ENCODE measurements around the gene P2RX7.
"Not testable (repeated sequence)": the region's sequence is repeated elsewhere in the genome, so short reads cannot be mapped to it uniquely, and the experiment has no call there.

P2RX7 gene

DNA sequence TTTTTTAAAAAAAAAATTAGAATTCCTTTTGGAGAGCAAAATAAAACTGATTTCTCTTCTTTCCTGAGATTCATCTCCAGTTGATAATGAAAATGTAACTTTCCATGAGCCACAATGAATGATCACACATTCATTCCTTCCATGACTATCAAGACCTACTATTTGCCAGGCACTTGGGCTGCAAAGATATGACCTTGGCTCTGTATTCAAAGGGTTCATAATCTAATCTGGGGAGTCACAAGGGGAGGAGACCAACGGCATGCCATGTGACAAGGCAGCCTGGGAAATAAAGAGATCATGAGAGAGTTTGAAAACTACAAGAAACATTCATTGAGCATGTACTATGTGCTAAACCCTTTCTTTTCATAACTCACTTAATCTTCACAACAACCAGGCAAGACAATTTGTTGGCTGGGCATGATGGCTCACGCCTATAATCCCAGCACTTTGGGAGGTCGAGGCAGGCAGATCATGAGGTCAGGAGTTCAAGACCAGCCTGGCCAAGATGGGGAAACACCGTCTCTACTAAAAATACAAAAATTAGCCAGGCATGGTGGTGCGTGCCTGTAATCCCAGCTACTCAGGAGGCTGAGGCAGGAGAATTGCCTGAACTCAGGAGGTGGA, 26.2 kb downstream of the P2RX7 start:
- not testable (repeated sequence) for H3K27me3 ChIP-seq (ENCODE audit: control insufficient read depth, insufficient read depth, low read length); DNase-seq (ENCODE audit: low read depth, low spot score); H3K27ac ChIP-seq (ENCODE audit: low read length); H3K9me3 ChIP-seq (ENCODE audit: control insufficient read depth, insufficient read depth, low read length); H3K36me3 ChIP-seq (ENCODE audit: control insufficient read depth, insufficient read depth, low read length); H3K4me1 ChIP-seq (ENCODE audit: control insufficient read depth, insufficient read depth, low read length); H3K4me3 ChIP-seq (ENCODE audit: low read length)
- WGBS (ENCODE audit: insufficient coverage, insufficient read length): no CpG with 5 or more reads among the region's 5 CpGs

DNA sequence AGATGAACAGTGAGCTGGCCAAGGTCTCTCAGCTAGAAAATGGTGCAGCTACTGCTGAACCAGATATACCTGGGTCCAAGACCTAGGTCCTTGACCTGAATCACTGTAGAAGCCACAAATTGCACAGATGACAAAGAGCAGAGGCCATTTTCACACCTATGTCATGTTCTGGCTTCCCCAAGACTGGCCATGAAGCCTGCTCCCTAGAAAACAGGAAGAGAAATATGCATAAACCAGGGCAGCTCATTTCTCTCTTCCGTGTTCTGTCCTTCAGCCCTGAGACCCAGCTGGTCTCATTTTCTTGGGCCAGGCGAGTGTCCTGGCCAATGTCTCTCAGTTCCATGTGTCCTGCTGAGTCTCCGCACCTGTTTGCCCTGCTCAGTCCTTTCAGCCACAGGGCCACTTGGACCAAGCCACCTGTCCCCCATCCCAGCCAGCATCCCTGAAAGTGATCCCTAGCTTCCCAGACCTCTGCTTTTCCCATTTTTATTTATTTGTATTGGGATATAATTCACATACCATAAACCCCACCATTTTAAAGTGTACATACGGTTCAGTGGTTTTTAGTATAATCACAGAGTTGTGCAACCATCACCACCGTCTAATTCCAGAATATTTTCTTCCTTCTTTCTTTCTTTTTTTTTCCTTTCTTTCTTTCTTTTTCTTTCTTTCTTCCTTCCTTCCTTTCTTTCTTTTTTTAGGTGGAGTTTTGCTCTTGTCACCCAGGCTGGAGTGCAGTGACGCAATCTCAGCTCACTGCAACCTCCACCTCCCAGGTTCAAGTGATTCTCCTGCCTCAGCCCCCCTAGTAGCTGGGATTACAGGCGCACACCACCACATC, 27.0 kb downstream of the P2RX7 start:
- H3K27me3 ChIP-seq (ENCODE audit: control insufficient read depth, insufficient read depth, low read length): no peaks in the 10 kb centered on the region
- no peaks in the 10 kb centered on the region for H3K9me3 ChIP-seq (ENCODE audit: control insufficient read depth, insufficient read depth, low read length)
- no CpG with 5 or more reads among the region's 7 CpGs for WGBS (ENCODE audit: insufficient coverage, insufficient read length)
- H3K27ac ChIP-seq (ENCODE audit: low read length): no peak overlapping the region
- H3K4me3 ChIP-seq (ENCODE audit: low read length): no peak overlapping the region
- H3K36me3 ChIP-seq (ENCODE audit: control insufficient read depth, insufficient read depth, low read length): no peaks in the 10 kb centered on the region
- DNase-seq (ENCODE audit: low read depth, low spot score): no peak
- no peaks in the 10 kb centered on the region for H3K4me1 ChIP-seq (ENCODE audit: control insufficient read depth, insufficient read depth, low read length)

DNA sequence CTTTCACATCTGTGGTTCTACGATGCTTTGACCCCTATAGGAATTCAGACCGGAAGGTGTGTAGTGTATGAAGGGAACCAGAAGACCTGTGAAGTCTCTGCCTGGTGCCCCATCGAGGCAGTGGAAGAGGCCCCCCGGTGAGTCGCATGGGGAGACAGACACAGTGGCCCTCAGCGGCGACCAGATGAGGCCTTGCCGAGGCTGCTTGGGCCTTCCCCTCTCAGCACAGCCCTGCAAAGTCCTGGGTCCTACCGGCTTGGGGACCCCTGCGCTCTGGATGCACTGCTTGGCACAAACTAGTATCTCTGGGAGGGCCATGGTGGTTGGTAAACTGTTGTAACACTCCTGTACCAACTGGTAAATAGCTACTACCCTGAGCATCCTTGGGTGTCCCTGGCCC, 29.7 kb downstream of the P2RX7 start:
- Histone ChIP-seq H3K4me3 (ENCODE audit: low read length) (no peak overlapping the region), H3K4me1 (ENCODE audit: control insufficient read depth, insufficient read depth, low read length) (no peaks in the 10 kb centered on the region), H3K9me3 (ENCODE audit: control insufficient read depth, insufficient read depth, low read length) (no peaks in the 10 kb centered on the region), H3K27me3 (ENCODE audit: control insufficient read depth, insufficient read depth, low read length) (no peaks in the 10 kb centered on the region), H3K36me3 (ENCODE audit: control insufficient read depth, insufficient read depth, low read length) (no peaks in the 10 kb centered on the region), H3K27ac (ENCODE audit: low read length) (no peak overlapping the region)
- no CpG with 5 or more reads among the region's 10 CpGs for WGBS (ENCODE audit: insufficient coverage, insufficient read length)
- no peak for DNase-seq (ENCODE audit: low read depth, low spot score)

DNA sequence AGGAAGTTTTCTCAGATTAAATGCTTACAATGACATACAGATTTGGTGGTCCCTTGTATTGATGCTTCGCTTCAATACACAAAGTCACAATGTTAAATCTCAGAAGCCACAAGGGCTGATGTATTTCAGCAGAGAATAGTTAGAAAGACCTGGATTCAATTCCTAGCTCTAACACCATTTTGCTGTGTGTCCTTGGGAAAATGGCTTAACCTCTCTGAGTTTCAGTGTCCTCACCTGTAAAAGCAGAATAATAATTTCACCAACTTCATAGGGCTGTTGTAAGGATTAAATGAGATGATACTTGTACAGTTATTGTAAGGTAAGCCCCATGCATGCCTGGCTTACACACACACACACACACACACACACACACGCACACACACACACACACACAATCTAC, 30.3 kb downstream of the P2RX7 start:
- DNase-seq (ENCODE audit: low read depth, low spot score): no peak
- Histone ChIP-seq H3K9me3 (ENCODE audit: control insufficient read depth, insufficient read depth, low read length) (no peaks in the 10 kb centered on the region), H3K27ac (ENCODE audit: low read length) (no peak overlapping the region), H3K4me3 (ENCODE audit: low read length) (no peak overlapping the region), H3K4me1 (ENCODE audit: control insufficient read depth, insufficient read depth, low read length) (no peaks in the 10 kb centered on the region), H3K27me3 (ENCODE audit: control insufficient read depth, insufficient read depth, low read length) (no peaks in the 10 kb centered on the region), H3K36me3 (ENCODE audit: control insufficient read depth, insufficient read depth, low read length) (no peaks in the 10 kb centered on the region)
- WGBS (ENCODE audit: insufficient coverage, insufficient read length): no CpG with 5 or more reads among the region's 2 CpGs

DNA sequence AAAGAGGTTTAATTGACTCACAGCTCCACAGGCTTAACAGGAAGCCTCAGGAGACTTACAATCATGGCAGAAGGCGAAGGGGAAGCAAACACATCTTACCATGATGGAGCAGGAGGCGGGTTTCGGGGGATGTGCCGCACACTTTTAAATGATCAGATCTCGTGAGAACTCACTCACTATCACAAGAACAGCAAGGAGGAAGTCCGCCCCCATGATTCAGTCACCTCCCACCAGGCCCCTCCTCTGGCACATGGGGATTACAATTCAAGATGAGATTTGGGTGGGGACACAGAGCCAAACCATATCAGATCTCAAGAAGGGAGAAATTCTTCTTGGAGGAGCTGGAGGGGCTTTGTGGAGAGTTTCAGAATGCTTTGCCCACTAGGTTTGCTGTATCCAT, 32.2 kb downstream of the P2RX7 start:
- H3K9me3 ChIP-seq (ENCODE audit: control insufficient read depth, insufficient read depth, low read length); H3K4me3 ChIP-seq (ENCODE audit: low read length); DNase-seq (ENCODE audit: low read depth, low spot score); H3K36me3 ChIP-seq (ENCODE audit: control insufficient read depth, insufficient read depth, low read length); H3K27ac ChIP-seq (ENCODE audit: low read length); H3K4me1 ChIP-seq (ENCODE audit: control insufficient read depth, insufficient read depth, low read length); H3K27me3 ChIP-seq (ENCODE audit: control insufficient read depth, insufficient read depth, low read length): not testable (repeated sequence)
- WGBS (ENCODE audit: insufficient coverage, insufficient read length): no CpG with 5 or more reads among the region's 6 CpGs

DNA sequence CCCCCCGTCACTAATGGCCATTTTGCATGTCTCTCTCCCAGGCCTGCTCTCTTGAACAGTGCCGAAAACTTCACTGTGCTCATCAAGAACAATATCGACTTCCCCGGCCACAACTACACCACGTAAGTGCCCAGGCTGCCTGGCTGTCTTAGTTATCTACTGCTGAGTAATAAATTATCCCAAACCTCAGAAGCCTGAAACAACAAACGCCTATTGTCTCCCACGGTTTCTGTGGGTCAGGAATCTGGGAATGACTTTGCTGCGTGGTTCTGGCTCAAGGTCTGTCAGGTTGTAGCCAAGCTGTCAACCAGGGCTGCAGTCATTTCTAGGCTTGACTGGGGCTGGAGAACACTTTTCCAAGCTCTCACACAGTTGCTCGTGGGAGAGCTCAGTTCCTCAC, 32.6 kb downstream of the P2RX7 start:
- no CpG with 5 or more reads among the region's 9 CpGs for WGBS (ENCODE audit: insufficient coverage, insufficient read length)
- DNase-seq (ENCODE audit: low read depth, low spot score): no peak
- H3K36me3 ChIP-seq (ENCODE audit: control insufficient read depth, insufficient read depth, low read length): no peaks in the 10 kb centered on the region
- no peaks in the 10 kb centered on the region for H3K27me3 ChIP-seq (ENCODE audit: control insufficient read depth, insufficient read depth, low read length)
- H3K27ac ChIP-seq (ENCODE audit: low read length): no peak overlapping the region
- no peak overlapping the region for H3K4me3 ChIP-seq (ENCODE audit: low read length)
- H3K4me1 ChIP-seq (ENCODE audit: control insufficient read depth, insufficient read depth, low read length): no peaks in the 10 kb centered on the region
- H3K9me3 ChIP-seq (ENCODE audit: control insufficient read depth, insufficient read depth, low read length): no peaks in the 10 kb centered on the region

DNA sequence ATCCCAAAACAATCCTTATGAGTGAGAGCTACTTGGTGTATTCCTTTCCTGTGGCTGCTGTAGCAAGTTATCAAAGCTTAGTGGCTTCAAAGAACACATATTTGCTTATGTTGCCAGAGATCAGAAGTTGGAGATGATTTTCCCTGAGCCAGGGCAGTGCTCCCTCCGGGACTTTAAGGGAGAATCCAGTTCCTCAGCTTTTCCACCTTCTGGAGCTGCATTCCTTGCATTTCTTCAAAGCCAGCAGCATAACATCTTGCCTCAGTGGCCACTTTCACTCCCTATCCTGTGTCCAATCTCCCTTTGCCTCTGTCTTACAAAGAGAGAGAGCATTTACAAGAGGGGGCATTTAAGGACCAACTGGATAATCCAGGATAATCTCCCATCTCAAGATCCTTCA, 33.7 kb downstream of the P2RX7 start:
- Histone ChIP-seq H3K36me3 (ENCODE audit: control insufficient read depth, insufficient read depth, low read length) (no peaks in the 10 kb centered on the region), H3K4me1 (ENCODE audit: control insufficient read depth, insufficient read depth, low read length) (no peaks in the 10 kb centered on the region), H3K27me3 (ENCODE audit: control insufficient read depth, insufficient read depth, low read length) (no peaks in the 10 kb centered on the region), H3K9me3 (ENCODE audit: control insufficient read depth, insufficient read depth, low read length) (no peaks in the 10 kb centered on the region), H3K4me3 (ENCODE audit: low read length) (no peak overlapping the region), H3K27ac (ENCODE audit: low read length) (no peak overlapping the region)
- no CpG with 5 or more reads among the region's 1 CpG for WGBS (ENCODE audit: insufficient coverage, insufficient read length)
- DNase-seq (ENCODE audit: low read depth, low spot score): no peak

DNA sequence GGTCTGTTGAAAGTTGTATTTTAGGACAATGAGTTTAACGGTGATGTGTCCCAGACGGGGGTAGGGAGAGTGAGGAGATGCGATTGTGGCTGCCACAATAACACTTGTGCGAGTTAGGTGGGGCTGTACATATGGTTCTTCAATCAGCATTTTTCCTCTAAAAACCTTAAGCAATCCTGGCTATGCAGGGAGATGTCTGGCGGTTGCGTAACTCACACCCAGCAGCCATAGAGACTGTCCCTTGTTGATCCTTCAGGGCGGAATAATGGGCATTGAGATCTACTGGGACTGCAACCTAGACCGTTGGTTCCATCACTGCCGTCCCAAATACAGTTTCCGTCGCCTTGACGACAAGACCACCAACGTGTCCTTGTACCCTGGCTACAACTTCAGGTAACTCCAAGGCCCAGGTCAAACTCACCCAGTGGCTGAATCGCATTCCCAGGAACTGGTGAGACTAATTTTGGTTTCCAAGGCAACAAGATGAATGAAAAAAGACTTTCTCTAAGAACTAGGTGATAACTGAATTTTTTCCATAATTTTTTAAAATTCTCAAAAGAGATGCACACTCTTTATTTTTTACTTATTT, 34.6 kb downstream of the P2RX7 start:
- no peaks in the 10 kb centered on the region for H3K9me3 ChIP-seq (ENCODE audit: control insufficient read depth, insufficient read depth, low read length)
- no peaks in the 10 kb centered on the region for H3K4me1 ChIP-seq (ENCODE audit: control insufficient read depth, insufficient read depth, low read length)
- H3K4me3 ChIP-seq (ENCODE audit: low read length): no peak overlapping the region
- no peak for DNase-seq (ENCODE audit: low read depth, low spot score)
- no peaks in the 10 kb centered on the region for H3K36me3 ChIP-seq (ENCODE audit: control insufficient read depth, insufficient read depth, low read length)
- no peak overlapping the region for H3K27ac ChIP-seq (ENCODE audit: low read length)
- no CpG with 5 or more reads among the region's 14 CpGs for WGBS (ENCODE audit: insufficient coverage, insufficient read length)
- H3K27me3 ChIP-seq (ENCODE audit: control insufficient read depth, insufficient read depth, low read length): no peaks in the 10 kb centered on the region

DNA sequence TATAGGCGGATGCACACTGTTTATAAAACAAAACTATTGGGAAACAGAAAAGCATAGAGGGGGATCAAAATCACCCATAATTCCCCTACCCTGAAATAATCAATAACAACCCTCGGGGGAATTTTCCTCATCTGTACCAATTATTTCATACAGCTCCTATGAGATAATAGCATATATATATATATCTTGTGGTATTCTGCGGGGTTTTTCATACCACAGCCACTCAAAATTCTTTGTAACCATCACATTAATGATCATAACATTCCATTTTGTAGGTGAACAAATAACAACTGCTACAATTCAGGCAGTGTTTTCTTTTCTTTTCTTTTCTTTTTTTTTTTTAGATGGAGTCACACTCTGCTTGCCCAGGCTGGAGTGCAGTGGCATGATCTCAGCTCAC, 35.3 kb downstream of the P2RX7 start:
- H3K36me3 ChIP-seq (ENCODE audit: control insufficient read depth, insufficient read depth, low read length): no peaks in the 10 kb centered on the region
- WGBS (ENCODE audit: insufficient coverage, insufficient read length): no CpG with 5 or more reads among the region's 3 CpGs
- DNase-seq (ENCODE audit: low read depth, low spot score): no peak

DNA sequence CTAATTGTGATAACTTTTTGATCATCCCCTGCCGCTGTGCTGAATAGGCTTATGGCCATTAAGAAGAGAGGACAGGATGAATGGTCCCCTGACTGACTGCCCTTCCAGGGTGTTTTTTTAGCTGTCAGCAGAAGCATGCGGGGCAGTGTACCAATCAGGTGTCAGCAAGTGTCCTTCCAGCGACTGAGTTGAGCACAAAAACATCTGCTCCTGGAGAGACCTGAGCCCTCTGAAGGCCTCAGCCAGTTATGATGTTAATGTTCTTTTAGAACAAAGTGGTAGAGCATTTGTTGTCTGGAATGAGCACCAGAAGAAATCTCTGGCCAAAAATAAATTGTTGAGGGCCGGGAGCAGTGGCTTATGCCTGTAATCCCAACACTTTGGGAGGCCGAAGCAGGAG, 37.5 kb downstream of the P2RX7 start:
- H3K4me3 ChIP-seq (ENCODE audit: low read length): no peak overlapping the region
- H3K4me1 ChIP-seq (ENCODE audit: control insufficient read depth, insufficient read depth, low read length): no peaks in the 10 kb centered on the region
- no peaks in the 10 kb centered on the region for H3K9me3 ChIP-seq (ENCODE audit: control insufficient read depth, insufficient read depth, low read length)
- WGBS (ENCODE audit: insufficient coverage, insufficient read length): no CpG with 5 or more reads among the region's 5 CpGs
- DNase-seq (ENCODE audit: low read depth, low spot score): no peak
- no peak overlapping the region for H3K27ac ChIP-seq (ENCODE audit: low read length)
- no peaks in the 10 kb centered on the region for H3K36me3 ChIP-seq (ENCODE audit: control insufficient read depth, insufficient read depth, low read length)
- H3K27me3 ChIP-seq (ENCODE audit: control insufficient read depth, insufficient read depth, low read length): no peaks in the 10 kb centered on the region

More for the DNA sequence above, 35.3 kb downstream of the P2RX7 start:
- Histone ChIP-seq H3K4me3 (ENCODE audit: low read length) (no peak overlapping the region), H3K4me1 (ENCODE audit: control insufficient read depth, insufficient read depth, low read length) (no peaks in the 10 kb centered on the region), H3K27me3 (ENCODE audit: control insufficient read depth, insufficient read depth, low read length) (no peaks in the 10 kb centered on the region), H3K27ac (ENCODE audit: low read length) (no peak overlapping the region), H3K9me3 (ENCODE audit: control insufficient read depth, insufficient read depth, low read length) (no peaks in the 10 kb centered on the region)
